SK-N-SH (cell line): ENCODE results near the gene DHRSX. TPM values are rescaled to one million over a fixed set of nuclear protein-coding genes. Genes with fewer than 3 reads are reported as not detected.

Source experiments
- CTCF ChIA-PET: fragments of 300-600, 350-600 bp; formaldehyde crosslinking; extraction: SDS; loops from one replicate; lab custom pipeline; 2021; lab: Yijun Ruan, JAX
- POLR2A ChIA-PET: fragments of 350-600 bp; sonication (Branson Sonifier 250); formaldehyde crosslinking; extraction: SDS; loops from one replicate; lab custom pipeline; 2020; ENCODE audit warnings: antibody characterized with exemption, inconsistent platforms; lab: Yijun Ruan, JAX
- DNase-seq: peaks from one replicate; pipeline ENCODE4 v3.0.0; 2012
- H2AFZ ChIP-seq: fragments of 200-600 bp; sonication (generic); 2 replicates; pipeline ENCODE4 v1.8.1; 2016; ENCODE audit warnings: antibody characterized with exemption, mild to moderate bottlenecking, low read depth
- H3F3A ChIP-seq: fragments of 200-600 bp; sonication (generic); replicated peaks from 2 replicates; pipeline ENCODE3; 2016; ENCODE audit warnings: antibody characterized with exemption, mild to moderate bottlenecking; ENCODE audit not compliant: insufficient read depth
- H3K27ac ChIP-seq, 2 experiments: fragments of 200-500 bp in 1 of 2; fragments of 200-600 bp in 1 of 2; sonication (Bioruptor generic) in 1 of 2; sonication (generic), shearing (Covaris generic) in 1 of 2; 2 replicates each; pipeline versions ENCODE4 v1.5.1 to v1.6.1; 2014 to 2016; ENCODE audit warnings: low read depth in 2 of 2, inconsistent platforms in 1 of 2, low read length in 1 of 2, mild to moderate bottlenecking in 1 of 2, mixed read lengths in 1 of 2
- H3K27me3 ChIP-seq: fragments of 200-600 bp; sonication (generic), shearing (Covaris generic); 2 replicates; pipeline ENCODE4 v1.6.1; 2016; ENCODE audit warnings: mixed run types; ENCODE audit not compliant: insufficient read depth
- H3K36me3 ChIP-seq, 2 experiments: fragments of 200-500 bp in 1 of 2; fragments of 200-600 bp in 1 of 2; sonication (Bioruptor generic) in 1 of 2; sonication (generic) in 1 of 2; replicated peaks in 1 of 2; 2 replicates each; pipeline versions ENCODE3 to v1.5.1; 2014 to 2016; ENCODE audit warnings: low read length in 1 of 2, mild to moderate bottlenecking in 1 of 2; ENCODE audit not compliant: insufficient read depth in 2 of 2, control insufficient read depth in 1 of 2
- H3K4me1 ChIP-seq, 2 experiments: fragments of 200-500 bp in 1 of 2; fragments of 200-600 bp in 1 of 2; sonication (Bioruptor generic) in 1 of 2; sonication (generic), shearing (Covaris generic) in 1 of 2; 2 replicates each; pipeline versions ENCODE4 v1.5.1 to v1.6.1; 2014 to 2016; ENCODE audit warnings: low read depth in 1 of 2, low read length in 1 of 2, mixed run types in 1 of 2; ENCODE audit not compliant: insufficient read depth in 2 of 2, control insufficient read depth in 1 of 2
- H3K4me2 ChIP-seq: fragments of 200-600 bp; sonication (generic), shearing (Covaris generic); 2 replicates; pipeline ENCODE4 v1.6.1; 2017; ENCODE audit warnings: mixed run types
- H3K4me3 ChIP-seq, 2 experiments: fragments of 200-500 bp in 1 of 2; fragments of 200-600 bp in 1 of 2; sonication (Bioruptor generic) in 1 of 2; sonication (generic), shearing (Covaris generic) in 1 of 2; 2 replicates each; pipeline versions ENCODE4 v1.5.1 to v1.8.1; 2014 to 2016; ENCODE audit warnings: low read depth in 2 of 2, inconsistent platforms in 1 of 2, low read length in 1 of 2, mild to moderate bottlenecking in 1 of 2, mixed read lengths in 1 of 2, moderate library complexity in 1 of 2
- H3K79me2 ChIP-seq: fragments of 200-600 bp; sonication (generic); 2 replicates; pipeline ENCODE4 v1.8.1; 2017; ENCODE audit warnings: mild to moderate bottlenecking; ENCODE audit not compliant: insufficient read depth
- H3K9ac ChIP-seq: fragments of 200-600 bp; sonication (generic); 2 replicates; pipeline ENCODE4 v1.6.1; 2017; ENCODE audit warnings: mixed run types
- H3K9me2 ChIP-seq: fragments of 200-600 bp; sonication (generic); 2 replicates; pipeline ENCODE4 v1.6.1; 2017; ENCODE audit warnings: mixed run types
- H3K9me3 ChIP-seq: fragments of 200-600 bp; sonication (generic); 2 replicates; pipeline ENCODE4 v1.6.1; 2017; ENCODE audit warnings: mixed run types, mild to moderate bottlenecking, moderate library complexity
- H4K20me1 ChIP-seq: fragments of 200-600 bp; sonication (generic); 2 replicates; pipeline ENCODE4 v1.6.1; 2017; ENCODE audit warnings: mild to moderate bottlenecking, mixed run types; ENCODE audit not compliant: insufficient read depth
- CHD2 ChIP-seq: fragments of 150-350 bp; IDR thresholded peaks from 2 replicates; pipeline ENCODE4 v1.6.1; 2018; ENCODE audit warnings: low read length; ENCODE audit not compliant: partially characterized antibody
- CTCF ChIP-seq: fragments of 200-600 bp; sonication (generic); IDR thresholded peaks from 2 replicates; pipeline ENCODE4 v1.6.1; 2017; ENCODE audit warnings: antibody characterized with exemption, mild to moderate bottlenecking, moderate library complexity
- FOSL2 ChIP-seq: IDR thresholded peaks from 2 replicates; pipeline ENCODE4 v1.4.0; 2012; ENCODE audit warnings: low read depth, mild to moderate bottlenecking, moderate library complexity, borderline replicate concordance
- FOXJ3 ChIP-seq: sonication (generic); formaldehyde crosslinking; IDR thresholded peaks from 2 replicates; pipeline ENCODE4 v1.5.1; 2020; ENCODE audit warnings: mild to moderate bottlenecking, missing genetic modification reagents
- FOXM1 ChIP-seq: IDR thresholded peaks from 2 replicates; pipeline ENCODE4 v1.4.0; 2012; ENCODE audit warnings: low read depth, mild to moderate bottlenecking
- GATA2 ChIP-seq: sonication (generic); formaldehyde crosslinking; IDR thresholded peaks from 2 replicates; pipeline ENCODE4 v1.5.0; 2020; ENCODE audit warnings: mild to moderate bottlenecking, missing genetic modification reagents
- MAX ChIP-seq: IDR thresholded peaks from 2 replicates; pipeline ENCODE4 v1.4.0; 2012; ENCODE audit warnings: low read depth
- MEF2A ChIP-seq: IDR thresholded peaks from 2 replicates; pipeline ENCODE4 v1.4.0; 2012; ENCODE audit warnings: low read depth, borderline replicate concordance
- MXI1 ChIP-seq: IDR thresholded peaks from 2 replicates; pipeline ENCODE4 v1.6.1; 2012; ENCODE audit warnings: mild to moderate bottlenecking, low read depth, low read length, improper control_type of control experiment
- NFIC ChIP-seq: IDR thresholded peaks from 2 replicates; pipeline ENCODE4 v1.4.0; 2012; ENCODE audit warnings: borderline replicate concordance
- PBX3 ChIP-seq: IDR thresholded peaks from 2 replicates; pipeline ENCODE4; 2012
- RAD21 ChIP-seq: IDR thresholded peaks from 2 replicates; pipeline ENCODE4 v1.6.1; 2012; ENCODE audit warnings: mild to moderate bottlenecking, low read length
- RCOR1 ChIP-seq: fragments of 150-350 bp; IDR thresholded peaks from 2 replicates; pipeline ENCODE4 v1.6.1; 2017; ENCODE audit warnings: antibody characterized with exemption, low read length
- RFX5 ChIP-seq: IDR thresholded peaks from 2 replicates; pipeline ENCODE4 v1.6.1; 2012; ENCODE audit warnings: mild to moderate bottlenecking, improper control_type of control experiment, low read length
- SMC3 ChIP-seq: IDR thresholded peaks from 2 replicates; pipeline ENCODE4 v1.6.1; 2012; ENCODE audit warnings: low read depth, low read length, improper control_type of control experiment
- TAF1 ChIP-seq: IDR thresholded peaks from 2 replicates; pipeline ENCODE4 v1.6.1; 2012; ENCODE audit warnings: low read depth, mild to moderate bottlenecking, low read length, moderate library complexity, borderline replicate concordance
- YY1 ChIP-seq: IDR thresholded peaks from 2 replicates; pipeline ENCODE4 v1.4.0; 2012; ENCODE audit warnings: low read depth, mild to moderate bottlenecking
- WGBS: methylation state at CpG from one replicate; pipeline ENCODE4 v1.1.6; 2017; ENCODE audit warnings: low lambda C conversion rate; 5-methylcytosine and 5-hydroxymethylcytosine counted together
- polyA plus RNA-seq, 3 experiments: library from polyadenylated mRNA; depleted of rRNA; stranded (reverse); fragments of >200 nt; gene quantifications; 2 replicates each; pipeline ENCODE4 v1.2.3, GENCODE V29; 2012
- TF ChIP-seq, protein P1 (sequence below): fragments of 150-350 bp; IDR thresholded peaks from 2 replicates; pipeline ENCODE4 v1.6.1; 2016; ENCODE audit warnings: mild to moderate bottlenecking, low read depth, low read length
- TF ChIP-seq, protein P2 (sequence below): fragments of 150-350 bp; IDR thresholded peaks from 2 replicates; pipeline ENCODE4 v1.6.1; 2017; ENCODE audit warnings: antibody characterized with exemption, low read length, low read depth, borderline replicate concordance

The DHRSX gene
- polyA plus RNA-seq, 1 of the 3 experiments (the other 2 are of a cell fraction), result 34.3 TPM

DNA sequence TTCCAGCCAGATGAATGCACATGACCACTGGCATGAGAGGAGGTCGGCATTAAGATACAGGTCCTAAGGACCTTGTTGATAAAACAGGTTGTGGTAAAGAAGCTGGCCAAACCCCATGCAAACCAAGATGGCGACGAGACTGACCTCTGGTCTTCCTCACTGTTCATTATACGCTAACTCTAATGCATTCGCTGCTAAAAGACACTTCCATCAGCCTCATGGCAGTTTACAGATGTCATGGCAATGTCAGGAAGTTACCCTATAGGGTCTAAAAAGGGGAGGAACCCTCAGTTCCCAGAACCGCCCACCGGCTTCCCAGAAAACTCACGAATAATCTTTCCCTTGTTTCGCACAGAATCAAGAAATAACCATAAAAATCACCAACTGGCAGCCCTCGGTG is 182.4 kb downstream of the DHRSX start:
- Histone ChIP-seq H3K27me3 (no peaks in the 10 kb centered on the region), H4K20me1 (no peaks in the 10 kb centered on the region), H3K27ac (no peak overlapping the region), H3K4me1 (peaks cover 0 to 7% of the 10 kb centered on the region in 2 experiments; a peak in 1 of 4 replicates), H3K79me2 (no peaks in the 10 kb centered on the region), H3K4me3 (no peak overlapping the region), H3K36me3 (no peaks in the 10 kb centered on the region), H2AFZ (no peak overlapping the region), H3K9ac (no peak overlapping the region), H3K4me2 (no peak overlapping the region), H3K9me2 (no peaks in the 10 kb centered on the region), H3K9me3 (no peaks in the 10 kb centered on the region), H3F3A (no peaks in the 10 kb centered on the region)
- no peak for DNase-seq
- CTCF ChIA-PET, result no interaction called here
- 93% methylated on average over 10 of the region's 10 CpGs for WGBS
- POLR2A ChIA-PET, result no interaction called here
- TF ChIP-seq CHD2 (no peak), CTCF (no peak), MAX (no peak), RCOR1 (no peak), RFX5 (no peak), FOXM1 (no peak), SMC3 (no peak), MEF2A (no peak)
- TF ChIP-seq, protein P1, sequence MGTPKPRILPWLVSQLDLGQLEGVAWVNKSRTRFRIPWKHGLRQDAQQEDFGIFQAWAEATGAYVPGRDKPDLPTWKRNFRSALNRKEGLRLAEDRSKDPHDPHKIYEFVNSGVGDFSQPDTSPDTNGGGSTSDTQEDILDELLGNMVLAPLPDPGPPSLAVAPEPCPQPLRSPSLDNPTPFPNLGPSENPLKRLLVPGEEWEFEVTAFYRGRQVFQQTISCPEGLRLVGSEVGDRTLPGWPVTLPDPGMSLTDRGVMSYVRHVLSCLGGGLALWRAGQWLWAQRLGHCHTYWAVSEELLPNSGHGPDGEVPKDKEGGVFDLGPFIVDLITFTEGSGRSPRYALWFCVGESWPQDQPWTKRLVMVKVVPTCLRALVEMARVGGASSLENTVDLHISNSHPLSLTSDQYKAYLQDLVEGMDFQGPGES, result no peak

DNA sequence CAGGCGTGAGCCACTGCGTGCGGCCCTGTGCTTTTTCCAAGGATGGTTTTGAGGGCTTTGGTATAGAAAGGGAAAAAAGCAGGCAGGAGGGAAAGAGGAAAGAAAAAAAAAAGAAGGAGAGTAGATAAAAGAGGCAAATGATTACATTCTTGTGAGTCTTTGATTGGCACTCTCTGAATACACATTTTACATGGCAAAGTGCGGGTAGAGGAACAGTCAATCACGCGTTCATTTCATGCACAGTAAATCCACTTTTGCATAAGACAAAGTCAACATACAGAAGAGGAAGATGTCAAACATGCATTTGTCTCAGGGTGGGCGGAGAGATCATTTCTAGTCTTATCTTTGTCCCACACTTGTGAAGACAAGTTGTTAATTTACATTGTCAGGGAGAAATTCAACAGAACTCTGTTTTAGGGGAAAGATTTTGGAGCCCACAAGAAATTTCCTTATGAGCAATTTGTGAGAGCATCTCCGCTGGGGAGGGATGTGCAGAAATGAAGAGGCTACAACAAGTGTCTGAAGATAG is 183.2 kb downstream of the DHRSX start:
- peaks cover 0 to 7% of the 10 kb centered on the region in 2 experiments; a peak in 1 of 4 replicates for H3K4me1 ChIP-seq
- no peaks in the 10 kb centered on the region for H3K36me3 ChIP-seq
- H4K20me1 ChIP-seq, result no peaks in the 10 kb centered on the region
- no peaks in the 10 kb centered on the region for H3K9me2 ChIP-seq
- 91% methylated on average over 8 of the region's 8 CpGs for WGBS
- no peak overlapping the region for H3K27ac ChIP-seq
- H3K9ac ChIP-seq, result no peak overlapping the region
- H3F3A ChIP-seq, result no peaks in the 10 kb centered on the region
- CTCF ChIA-PET, result no interaction called here
- DNase-seq, result no peak
- no peak for TF ChIP-seq CTCF
- no peak for TF ChIP-seq RFX5
- no peak for TF ChIP-seq FOXM1
- TF ChIP-seq, protein P2, sequence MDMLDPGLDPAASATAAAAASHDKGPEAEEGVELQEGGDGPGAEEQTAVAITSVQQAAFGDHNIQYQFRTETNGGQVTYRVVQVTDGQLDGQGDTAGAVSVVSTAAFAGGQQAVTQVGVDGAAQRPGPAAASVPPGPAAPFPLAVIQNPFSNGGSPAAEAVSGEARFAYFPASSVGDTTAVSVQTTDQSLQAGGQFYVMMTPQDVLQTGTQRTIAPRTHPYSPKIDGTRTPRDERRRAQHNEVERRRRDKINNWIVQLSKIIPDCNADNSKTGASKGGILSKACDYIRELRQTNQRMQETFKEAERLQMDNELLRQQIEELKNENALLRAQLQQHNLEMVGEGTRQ, result no peak
- TF ChIP-seq MXI1, result no peak
- no peak for TF ChIP-seq NFIC
- no peak for TF ChIP-seq MAX
- TF ChIP-seq FOSL2, result no peak
- TF ChIP-seq RAD21, result no peak
- TF ChIP-seq PBX3, result no peak
- TF ChIP-seq SMC3, result no peak
- no peak for TF ChIP-seq YY1
- no peak for TF ChIP-seq FOXJ3 (CRISPR knock-in tag)
- TF ChIP-seq TAF1, result no peak
- TF ChIP-seq GATA2 (CRISPR knock-in tag), result no peak
- H3K9me3 ChIP-seq, result no peaks in the 10 kb centered on the region
- no peak overlapping the region for H3K4me3 ChIP-seq
- H3K79me2 ChIP-seq, result no peaks in the 10 kb centered on the region
- no peak overlapping the region for H2AFZ ChIP-seq
- POLR2A ChIA-PET, result no interaction called here
- H3K27me3 ChIP-seq, result no peaks in the 10 kb centered on the region
- no peak overlapping the region for H3K4me2 ChIP-seq
